Natural killer cell (primary cell): ENCODE results near the gene SLC2A13. TPM values are rescaled to one million over a fixed set of nuclear protein-coding genes. Genes with fewer than 3 reads are reported as not detected.

Source experiments
- ATAC-seq, 3 donors: fragments of 150-1000 bp in 2 of 3; fragments of 200-7000 bp in 1 of 3; cut with Tn5 transposase; 1 replicate in 1 of 3; 2 replicates in 2 of 3; pipeline ENCODE4 v1.10.0; 2021; ENCODE audit warnings: mild to moderate bottlenecking in 2 of 3, moderate library complexity in 2 of 3
- DNase-seq, 2 donors: peaks; one replicate each; pipeline versions ENCODE4 v3.0.0 to v3.0.0-alpha.2; 2013 to 2021; ENCODE audit warnings: mixed read lengths in 1 of 2
- H3K27ac ChIP-seq: one replicate; pipeline ENCODE4 v1.5.1; 2013; ENCODE audit warnings: mild to moderate bottlenecking, low read length
- H3K27me3 ChIP-seq: one replicate; pipeline ENCODE4 v1.6.1; 2013; ENCODE audit warnings: low read length; ENCODE audit not compliant: control insufficient read depth, insufficient read depth
- H3K36me3 ChIP-seq: one replicate; pipeline ENCODE4 v1.6.1; 2013; ENCODE audit warnings: low read length; ENCODE audit not compliant: control insufficient read depth, insufficient read depth
- H3K4me1 ChIP-seq: one replicate; pipeline ENCODE4 v1.6.1; 2013; ENCODE audit warnings: low read length; ENCODE audit not compliant: control insufficient read depth, insufficient read depth
- H3K4me3 ChIP-seq: one replicate; pipeline ENCODE4 v1.5.1; 2013; ENCODE audit warnings: low read length
- H3K9me3 ChIP-seq: one replicate; pipeline ENCODE4 v1.6.1; 2013; ENCODE audit warnings: low read length; ENCODE audit not compliant: control insufficient read depth, insufficient read depth
- H3K27ac Mint-ChIP-seq, 2 donors: one replicate each; pipeline ENCODE4 v1.8.0; 2022; ENCODE audit warnings: mild to moderate bottlenecking in 2 of 2, mixed read lengths in 2 of 2, moderate library complexity in 1 of 2
- H3K27me3 Mint-ChIP-seq, 2 donors: one replicate each; pipeline ENCODE4 v1.8.0; 2022; ENCODE audit warnings: low read depth in 2 of 2, mixed read lengths in 2 of 2
- H3K36me3 Mint-ChIP-seq: one replicate; pipeline ENCODE4 v1.8.0; 2022; ENCODE audit warnings: mixed read lengths
- H3K4me1 Mint-ChIP-seq, 2 donors: one replicate each; pipeline ENCODE4 v1.8.0; 2022; ENCODE audit warnings: mixed read lengths in 2 of 2
- H3K4me3 Mint-ChIP-seq: one replicate; pipeline ENCODE4 v1.8.0; 2022; ENCODE audit warnings: mild to moderate bottlenecking, moderate library complexity, mixed read lengths
- H3K9me3 Mint-ChIP-seq, 2 donors: one replicate each; pipeline ENCODE4 v1.8.0; 2022; ENCODE audit warnings: mixed read lengths in 2 of 2
- WGBS: methylation state at CpG from one replicate; pipeline ENCODE4 v1.1.7; 2013; ENCODE audit warnings: missing lambda C conversion rate; ENCODE audit not compliant: insufficient coverage; 5-methylcytosine and 5-hydroxymethylcytosine counted together
- intact Hi-C: fragments of 100-400 bp; cut with micrococcal nuclease; formaldehyde crosslinking; loops from one replicate; pipeline ENCODE4 v1.14.2; 2022
- total RNA-seq, 4 donors: library from RNA; stranded (reverse); fragments of 120-200 nt in 1 of 4; gene quantifications; one replicate each; pipeline versions ENCODE4 v1.2.3 to v1.2.4, GENCODE V29; 2013 to 2022
- TF ChIP-seq, protein P1 (sequence below): fragments of 200-600 bp; IDR thresholded peaks from one replicate; pipeline ENCODE4 v1.8.0; 2022; ENCODE audit warnings: antibody characterized with exemption

The SLC2A13 gene
- total RNA-seq, 3 donors from 2014 or later (not counting 1 experiment from before 2014, with no cell fraction given): 6.0 to 10.9 (median 8.7) TPM

GRCh38 chr12:39971348-39971747 is 134.5 kb downstream of the SLC2A13 start:
- Histone ChIP-seq H3K4me3 (no peak overlapping the region), H3K27me3 (no peaks in the 10 kb centered on the region), H3K27ac (no peak overlapping the region), H3K9me3 (no peaks in the 10 kb centered on the region), H3K36me3 (no peaks in the 10 kb centered on the region), H3K4me1 (no peaks in the 10 kb centered on the region)
- Mint-ChIP-seq H3K27me3 (no peaks in the 10 kb centered on the region), H3K9me3 (peaks cover 0 to 5% of the 10 kb centered on the region in 2 donors), H3K4me3 (no peak overlapping the region), H3K36me3 (no peaks in the 10 kb centered on the region), H3K4me1 (peaks cover 0 to 5% of the 10 kb centered on the region in 2 donors), H3K27ac (no peak overlapping the region)
- DNase-seq (no peak), ATAC-seq (no peak)
- 100% methylated on average over 1 of the region's 1 CpG for WGBS
- TF ChIP-seq, protein P1, sequence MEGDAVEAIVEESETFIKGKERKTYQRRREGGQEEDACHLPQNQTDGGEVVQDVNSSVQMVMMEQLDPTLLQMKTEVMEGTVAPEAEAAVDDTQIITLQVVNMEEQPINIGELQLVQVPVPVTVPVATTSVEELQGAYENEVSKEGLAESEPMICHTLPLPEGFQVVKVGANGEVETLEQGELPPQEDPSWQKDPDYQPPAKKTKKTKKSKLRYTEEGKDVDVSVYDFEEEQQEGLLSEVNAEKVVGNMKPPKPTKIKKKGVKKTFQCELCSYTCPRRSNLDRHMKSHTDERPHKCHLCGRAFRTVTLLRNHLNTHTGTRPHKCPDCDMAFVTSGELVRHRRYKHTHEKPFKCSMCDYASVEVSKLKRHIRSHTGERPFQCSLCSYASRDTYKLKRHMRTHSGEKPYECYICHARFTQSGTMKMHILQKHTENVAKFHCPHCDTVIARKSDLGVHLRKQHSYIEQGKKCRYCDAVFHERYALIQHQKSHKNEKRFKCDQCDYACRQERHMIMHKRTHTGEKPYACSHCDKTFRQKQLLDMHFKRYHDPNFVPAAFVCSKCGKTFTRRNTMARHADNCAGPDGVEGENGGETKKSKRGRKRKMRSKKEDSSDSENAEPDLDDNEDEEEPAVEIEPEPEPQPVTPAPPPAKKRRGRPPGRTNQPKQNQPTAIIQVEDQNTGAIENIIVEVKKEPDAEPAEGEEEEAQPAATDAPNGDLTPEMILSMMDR: no peak
- intact Hi-C loops: no loop called here

DNA sequence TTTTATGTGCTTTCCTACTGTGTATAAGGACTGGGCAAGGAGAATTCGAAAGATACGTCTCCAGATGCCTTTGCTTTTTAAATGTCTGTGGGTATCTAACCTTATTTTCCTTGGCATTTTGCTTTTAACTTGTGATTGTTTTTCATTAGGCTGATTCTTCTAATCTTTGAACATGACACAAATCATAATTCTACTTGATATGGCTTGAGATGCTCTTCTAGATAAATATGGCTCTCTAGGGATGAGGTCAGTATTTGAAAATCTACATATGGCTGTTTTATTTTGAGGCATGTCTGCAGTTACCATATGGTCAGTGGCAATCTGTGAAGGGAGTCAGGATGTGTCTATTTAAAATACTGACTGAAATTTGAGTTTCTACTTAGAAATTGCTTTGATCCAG is 139.2 kb downstream of the SLC2A13 start:
- no peaks in the 10 kb centered on the region for H3K4me1 Mint-ChIP-seq
- Histone ChIP-seq H3K36me3 (no peaks in the 10 kb centered on the region), H3K9me3 (no peaks in the 10 kb centered on the region), H3K27ac (no peak overlapping the region), H3K4me1 (no peaks in the 10 kb centered on the region), H3K27me3 (no peaks in the 10 kb centered on the region), H3K4me3 (no peak overlapping the region)
- ATAC-seq: no peak
- H3K27me3 Mint-ChIP-seq: no peaks in the 10 kb centered on the region
- DNase-seq: no peak
- intact Hi-C loops: no loop called here
- no peak overlapping the region for H3K27ac Mint-ChIP-seq
- H3K4me3 Mint-ChIP-seq: no peak overlapping the region
- 95% methylated on average over 2 of the region's 2 CpGs for WGBS
- TF ChIP-seq, protein P1: no peak
- no peaks in the 10 kb centered on the region for H3K36me3 Mint-ChIP-seq
- peaks cover 0 to 5% of the 10 kb centered on the region in 2 donors for H3K9me3 Mint-ChIP-seq

DNA sequence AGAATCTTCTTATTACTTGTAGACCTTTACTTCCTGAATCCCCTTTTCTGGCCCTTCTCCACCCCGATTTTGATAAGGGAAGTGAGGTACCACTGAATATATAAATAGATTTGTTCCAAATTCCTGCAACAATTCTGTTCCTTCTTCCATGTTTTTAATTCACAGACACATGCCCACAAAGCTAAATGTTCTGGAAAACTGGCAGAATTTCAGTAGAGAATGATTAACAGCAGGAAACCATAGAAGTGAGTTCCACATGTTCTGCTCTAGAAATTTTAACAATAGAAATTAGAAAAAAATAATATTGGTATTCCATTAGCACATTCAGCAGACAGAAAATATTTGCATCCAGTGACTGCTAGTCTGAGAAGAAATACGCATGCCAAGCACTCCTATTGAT is 139.6 kb downstream of the SLC2A13 start:
- TF ChIP-seq, protein P1: no peak
- Histone ChIP-seq H3K27ac (no peak overlapping the region), H3K4me3 (no peak overlapping the region), H3K36me3 (no peaks in the 10 kb centered on the region), H3K4me1 (no peaks in the 10 kb centered on the region), H3K9me3 (no peaks in the 10 kb centered on the region), H3K27me3 (no peaks in the 10 kb centered on the region)
- H3K36me3 Mint-ChIP-seq: no peaks in the 10 kb centered on the region
- 93% methylated on average over 1 of the region's 2 CpGs for WGBS
- no peak overlapping the region for H3K27ac Mint-ChIP-seq
- H3K27me3 Mint-ChIP-seq: no peaks in the 10 kb centered on the region
- DNase-seq (no peak), ATAC-seq (no peak)
- no peak overlapping the region for H3K4me3 Mint-ChIP-seq
- no peaks in the 10 kb centered on the region for H3K4me1 Mint-ChIP-seq
- intact Hi-C loops: no loop called here
- peaks cover 0 to 5% of the 10 kb centered on the region in 2 donors for H3K9me3 Mint-ChIP-seq

- Histone ChIP-seq H3K36me3 (no peaks in the 10 kb centered on the region), H3K27ac (no peak overlapping the region), H3K9me3 (no peaks in the 10 kb centered on the region), H3K4me3 (no peak overlapping the region), H3K27me3 (no peaks in the 10 kb centered on the region), H3K4me1 (no peaks in the 10 kb centered on the region)
- TF ChIP-seq, protein P1: no peak
- intact Hi-C loops: no loop called here
- no peak overlapping the region for H3K27ac Mint-ChIP-seq
- WGBS: no CpG with 5 or more reads among the region's 2 CpGs
- DNase-seq (no peak), ATAC-seq (no peak)
- H3K4me3 Mint-ChIP-seq: no peak overlapping the region
- no peaks in the 10 kb centered on the region for H3K9me3 Mint-ChIP-seq
- H3K36me3 Mint-ChIP-seq: no peaks in the 10 kb centered on the region
- H3K27me3 Mint-ChIP-seq: no peaks in the 10 kb centered on the region
- H3K4me1 Mint-ChIP-seq: peaks cover 0 to 12% of the 10 kb centered on the region in 2 donors
These were observed 146.4 kb downstream of the SLC2A13 start for GRCh38 chr12:39959467-39959866.
